Sigmoid colon (tissue), 7 donors: ENCODE data around the gene KLHL30. TPM values are rescaled to one million over a fixed set of nuclear protein-coding genes. Genes with fewer than 3 reads are reported as not detected.

Source experiments
- DNase-seq: peaks from one replicate; pipeline ENCODE4 v3.0.0-alpha.2; 2019
- H3K27ac ChIP-seq, 4 donors: fragments of 200-600 bp; sonication (generic); one replicate each; pipeline ENCODE4 v1.5.1; 2016 to 2019; ENCODE audit warnings: mild to moderate bottlenecking in 1 of 4
- H3K27me3 ChIP-seq, 3 donors: fragments of 200-600 bp; sonication (generic); one replicate each; pipeline ENCODE4 v1.5.1; 2019; ENCODE audit warnings: mild to moderate bottlenecking in 1 of 3
- H3K36me3 ChIP-seq, 4 donors: fragments of 200-600 bp; sonication (generic); one replicate each; pipeline ENCODE4 v1.5.1; 2016 to 2019
- H3K4me1 ChIP-seq, 4 donors: fragments of 200-600 bp; sonication (generic); one replicate each; pipeline ENCODE4 v1.5.1; 2017 to 2019
- H3K4me3 ChIP-seq, 4 donors: fragments of 200-600 bp; sonication (generic); one replicate each; pipeline ENCODE4 v1.5.1; 2017 to 2019; ENCODE audit warnings: mild to moderate bottlenecking in 2 of 4, moderate library complexity in 1 of 4
- H3K9me3 ChIP-seq, 4 donors: fragments of 200-600 bp in 3 of 4; sonication (generic) in 3 of 4; one replicate each; pipeline versions ENCODE4 v1.5.1 to v1.6.1; 2013 to 2019
- EP300 ChIP-seq, 4 donors: sonication (generic); formaldehyde crosslinking; IDR thresholded peaks; one replicate each; pipeline ENCODE4 v1.6.1; 2017; ENCODE audit warnings: antibody characterized with exemption in 4 of 4
- POLR2A ChIP-seq, 2 donors: fragments of 450-650 bp; IDR thresholded peaks; one replicate each; pipeline ENCODE4 v1.6.1; 2016; ENCODE audit warnings: antibody characterized with exemption in 2 of 2, mild to moderate bottlenecking in 2 of 2, moderate library complexity in 2 of 2
- POLR2AphosphoS5 ChIP-seq, 4 donors: sonication (generic); formaldehyde crosslinking; IDR thresholded peaks; one replicate each; pipeline ENCODE4 v1.6.1; 2017; ENCODE audit warnings: antibody characterized with exemption in 4 of 4
- WGBS, 2 donors: extraction: QIAGEN DNeasy Blood & Tissue Kit; methylation state at CpG; one replicate each; pipeline ENCODE4 v1.1.7; 2013; 5-methylcytosine and 5-hydroxymethylcytosine counted together
- intact Hi-C: fragments of 100-400 bp; cut with DNase I; formaldehyde crosslinking; loops from one replicate; pipeline ENCODE4 v1.15.1; 2023
- polyA plus RNA-seq, 3 donors: library from polyadenylated mRNA; stranded (reverse); fragments of 200-250 nt; gene quantifications; one replicate each; pipeline ENCODE4 v1.2.3, GENCODE V29; 2013
- total RNA-seq, 4 donors: library from RNA; depleted of rRNA; stranded (reverse); fragments of >200 nt; gene quantifications; one replicate each; pipeline ENCODE4 v1.1.0, GENCODE V29; 2016
- TF ChIP-seq, protein P1 (sequence below), 4 experiments: fragments of 450-650 bp in 3 of 4; fragments of 200-600 bp in 1 of 4; IDR thresholded peaks; one replicate each; pipeline ENCODE4 v1.5.1; 2016 to 2019; ENCODE audit warnings: antibody characterized with exemption in 4 of 4, mild to moderate bottlenecking in 3 of 4, moderate library complexity in 2 of 4
- donor health status: healthy with polysubstance abuse.
- donor health status: Bipolar disorder and iron deficiency.
- donor health status: healthy.

KLHL30 gene, protein sequence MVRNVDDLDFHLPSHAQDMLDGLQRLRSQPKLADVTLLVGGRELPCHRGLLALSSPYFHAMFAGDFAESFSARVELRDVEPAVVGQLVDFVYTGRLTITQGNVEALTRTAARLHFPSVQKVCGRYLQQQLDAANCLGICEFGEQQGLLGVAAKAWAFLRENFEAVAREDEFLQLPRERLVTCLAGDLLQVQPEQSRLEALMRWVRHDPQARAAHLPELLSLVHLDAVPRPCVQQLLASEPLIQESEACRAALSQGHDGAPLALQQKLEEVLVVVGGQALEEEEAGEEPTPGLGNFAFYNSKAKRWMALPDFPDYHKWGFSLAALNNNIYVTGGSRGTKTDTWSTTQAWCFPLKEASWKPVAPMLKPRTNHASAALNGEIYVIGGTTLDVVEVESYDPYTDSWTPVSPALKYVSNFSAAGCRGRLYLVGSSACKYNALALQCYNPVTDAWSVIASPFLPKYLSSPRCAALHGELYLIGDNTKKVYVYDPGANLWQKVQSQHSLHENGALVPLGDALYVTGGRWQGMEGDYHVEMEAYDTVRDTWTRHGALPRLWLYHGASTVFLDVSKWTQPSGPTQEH
- total RNA-seq: 1 to 10 TPM in 1 of 4 donors, under 1 TPM in 3; 0.49 to 3.6 (median 0.76) TPM
- polyA plus RNA-seq: under 1 TPM in 1 of 3 donors, not detected in 2; 0.19 TPM

DNA sequence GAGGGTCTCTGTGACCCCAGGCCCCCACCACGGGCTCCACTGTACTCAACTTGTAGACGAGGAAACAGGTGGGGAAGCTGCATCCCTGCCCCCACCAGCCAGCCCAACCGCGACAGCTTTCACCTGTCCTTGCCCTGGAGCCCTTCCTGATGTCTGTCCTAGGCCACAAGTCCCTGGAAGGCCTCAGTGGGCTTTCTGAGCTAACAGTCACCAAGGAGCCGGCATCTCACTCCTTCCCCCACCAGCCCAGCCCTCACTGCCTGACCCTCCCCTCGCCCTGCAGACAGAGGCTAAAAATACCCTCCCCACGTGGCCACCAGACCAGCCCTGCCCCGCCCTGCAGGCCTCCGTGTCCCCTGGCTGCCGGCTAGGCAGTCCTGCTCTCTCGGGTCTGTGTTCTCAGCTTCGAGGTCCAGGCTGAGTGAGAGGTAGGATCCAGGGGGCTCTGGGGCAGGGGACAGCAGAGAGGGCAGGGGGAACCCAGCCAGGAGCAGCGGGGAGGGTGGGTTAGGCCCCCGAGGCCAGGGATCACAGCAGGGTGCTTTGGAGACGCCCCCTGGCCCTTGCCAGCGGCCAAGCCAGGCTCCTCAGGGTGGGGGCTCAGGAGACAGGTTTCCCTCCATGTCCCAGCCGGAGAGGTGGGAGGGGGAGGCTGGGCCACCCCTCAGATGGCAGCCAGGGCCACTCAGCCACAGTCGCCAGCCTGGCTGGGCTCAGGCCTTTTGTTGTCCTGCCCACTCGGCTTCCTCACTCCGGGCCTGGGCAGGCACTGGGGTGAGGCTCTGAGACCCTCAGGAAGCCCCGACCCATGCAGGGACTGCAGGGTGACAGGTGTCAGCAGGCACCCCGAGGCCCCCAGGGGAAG, at the start of gene KLHL30:
KLHL30 (plus strand) TSS at position 338 of the 865 bp plus-strand sequence. CDS start 2,087 bp downstream, outside the sequence.
- WGBS, 2 donors: 48 to 66% methylated on average over 22 of the region's 22 CpGs
- TF ChIP-seq, protein P1, sequence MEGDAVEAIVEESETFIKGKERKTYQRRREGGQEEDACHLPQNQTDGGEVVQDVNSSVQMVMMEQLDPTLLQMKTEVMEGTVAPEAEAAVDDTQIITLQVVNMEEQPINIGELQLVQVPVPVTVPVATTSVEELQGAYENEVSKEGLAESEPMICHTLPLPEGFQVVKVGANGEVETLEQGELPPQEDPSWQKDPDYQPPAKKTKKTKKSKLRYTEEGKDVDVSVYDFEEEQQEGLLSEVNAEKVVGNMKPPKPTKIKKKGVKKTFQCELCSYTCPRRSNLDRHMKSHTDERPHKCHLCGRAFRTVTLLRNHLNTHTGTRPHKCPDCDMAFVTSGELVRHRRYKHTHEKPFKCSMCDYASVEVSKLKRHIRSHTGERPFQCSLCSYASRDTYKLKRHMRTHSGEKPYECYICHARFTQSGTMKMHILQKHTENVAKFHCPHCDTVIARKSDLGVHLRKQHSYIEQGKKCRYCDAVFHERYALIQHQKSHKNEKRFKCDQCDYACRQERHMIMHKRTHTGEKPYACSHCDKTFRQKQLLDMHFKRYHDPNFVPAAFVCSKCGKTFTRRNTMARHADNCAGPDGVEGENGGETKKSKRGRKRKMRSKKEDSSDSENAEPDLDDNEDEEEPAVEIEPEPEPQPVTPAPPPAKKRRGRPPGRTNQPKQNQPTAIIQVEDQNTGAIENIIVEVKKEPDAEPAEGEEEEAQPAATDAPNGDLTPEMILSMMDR (IDR thresholded peaks at IDR 0.05): no peak
- TF ChIP-seq POLR2A (IDR thresholded peaks at IDR 0.05) (no peak), POLR2AphosphoS5 (IDR thresholded peaks at IDR 0.05) (no peak), EP300 (IDR thresholded peaks at IDR 0.05) (no peak)
- Histone ChIP-seq H3K4me3 (peak within 1 kb of the TSS in 3 of 4 donors; percentile 4 to 38 (median 20)), H3K9me3 (no peaks in the 10 kb centered on the region), H3K36me3 (no peaks in the 10 kb centered on the region), H3K27ac (peak within 1 kb of the TSS in 2 of 4 donors; percentile 27 to 29), H3K27me3 (no peaks in the 10 kb centered on the region), H3K4me1 (peaks cover 0 to 31% (median 25%) of the 10 kb centered on the region in 4 donors)
- intact Hi-C loops: no loop called here
- DNase-seq: no peak

DNA sequence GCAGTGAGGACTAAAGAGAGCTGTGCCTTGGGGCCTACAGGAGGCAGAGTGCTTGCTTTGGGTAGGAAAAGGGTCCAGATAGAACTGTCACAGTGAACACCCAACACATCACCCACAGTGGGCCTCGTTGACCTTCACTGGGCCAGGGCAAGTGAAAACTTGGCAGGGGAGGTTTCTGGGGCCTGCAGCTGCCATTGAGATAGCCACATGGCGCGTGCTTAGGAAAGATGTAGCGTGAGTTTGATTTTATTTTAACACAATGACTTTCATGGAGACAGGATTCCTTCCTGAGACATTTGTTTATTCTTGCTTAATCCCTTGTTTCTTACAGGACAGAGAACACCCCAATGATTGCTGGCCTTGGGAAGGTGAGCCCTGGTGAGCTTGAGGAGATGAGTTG, 47.6 kb upstream of the KLHL30 start:
- intact Hi-C loops: no loop called here
- no peak for TF ChIP-seq POLR2A (IDR thresholded peaks at IDR 0.05)
- no peak for TF ChIP-seq POLR2AphosphoS5 (IDR thresholded peaks at IDR 0.05)
- TF ChIP-seq, protein P1 (IDR thresholded peaks at IDR 0.05): no peak
- TF ChIP-seq EP300 (IDR thresholded peaks at IDR 0.05): no peak
- Histone ChIP-seq H3K27me3 (no peaks in the 10 kb centered on the region), H3K9me3 (no peaks in the 10 kb centered on the region), H3K36me3 (peaks cover 0 to under 1% (median 0%) of the 10 kb centered on the region in 4 donors), H3K4me1 (no peaks in the 10 kb centered on the region), H3K27ac (no peak overlapping the region), H3K4me3 (no peak overlapping the region)
- 94 to 95% methylated on average over 4 of the region's 4 CpGs for WGBS, 2 donors
- no peak for DNase-seq

DNA sequence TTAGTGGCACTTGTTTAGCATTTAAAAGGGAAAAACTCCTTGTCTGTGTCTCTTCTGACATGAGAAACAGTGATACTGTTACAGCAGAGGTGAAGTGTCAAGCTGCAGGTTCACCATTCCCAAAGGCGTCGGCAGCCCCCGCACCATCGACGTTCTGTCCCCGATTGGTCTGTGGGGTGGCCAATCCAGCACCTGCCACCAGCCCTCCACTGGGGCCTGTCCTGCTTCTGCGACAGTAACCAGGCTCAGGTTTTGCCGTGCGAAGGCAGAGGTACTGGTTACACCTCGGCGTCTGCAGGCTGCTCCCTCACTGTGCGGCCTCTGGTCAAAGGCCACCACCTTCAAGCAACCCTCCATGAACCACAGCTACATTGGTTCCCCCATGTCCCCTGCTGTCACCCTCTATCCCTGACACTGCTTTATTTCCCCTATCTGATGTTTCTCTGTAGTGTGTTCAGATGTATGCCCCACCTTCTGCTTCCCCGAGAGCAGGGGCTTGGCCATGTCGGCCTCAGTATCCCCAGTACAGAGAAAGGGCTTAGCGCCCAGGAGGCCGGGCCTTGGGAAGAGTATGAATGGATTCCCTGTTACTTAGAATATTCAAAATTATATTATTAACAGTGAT, 46.9 kb upstream of the KLHL30 start:
- WGBS, 2 donors: 94 to 95% methylated on average over 16 of the region's 16 CpGs
- TF ChIP-seq POLR2A (IDR thresholded peaks at IDR 0.05) (no peak), POLR2AphosphoS5 (IDR thresholded peaks at IDR 0.05) (no peak), EP300 (IDR thresholded peaks at IDR 0.05) (no peak)
- TF ChIP-seq, protein P1 (IDR thresholded peaks at IDR 0.05): no peak
- Histone ChIP-seq H3K4me1 (no peaks in the 10 kb centered on the region), H3K27me3 (no peaks in the 10 kb centered on the region), H3K27ac (no peak overlapping the region), H3K4me3 (no peak overlapping the region), H3K9me3 (no peaks in the 10 kb centered on the region), H3K36me3 (no peaks in the 10 kb centered on the region)
- intact Hi-C loops: no loop called here
- no peak for DNase-seq

DNA sequence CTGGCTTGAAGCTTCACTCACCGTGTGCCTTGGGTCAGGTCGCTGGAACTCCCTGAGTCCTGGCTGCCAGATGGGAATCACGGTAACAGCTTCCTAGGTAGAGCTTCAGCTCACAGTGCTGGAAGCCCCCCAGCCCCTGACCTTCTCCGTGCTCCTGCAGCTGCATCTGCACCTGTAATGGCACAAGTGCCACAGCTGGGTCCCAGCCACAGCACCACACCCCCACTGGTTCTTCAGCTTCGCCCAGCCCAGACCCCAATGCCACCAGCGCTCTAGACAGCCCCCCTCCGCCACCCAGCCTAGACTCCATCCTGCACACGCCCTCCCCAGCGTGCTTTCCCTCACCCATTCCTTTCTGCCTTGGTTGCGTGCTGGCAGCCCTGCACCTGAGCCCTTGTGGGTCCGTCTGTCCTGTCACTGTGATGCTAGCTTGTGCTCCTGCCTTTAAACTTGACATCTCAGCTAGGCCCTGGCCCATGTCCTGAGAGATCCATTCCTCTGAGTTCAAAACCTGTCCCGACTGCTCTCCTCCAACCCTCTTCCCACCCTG, 45.9 kb upstream of the KLHL30 start:
- H3K27ac ChIP-seq: no peak overlapping the region
- intact Hi-C loops: no loop called here
- no peaks in the 10 kb centered on the region for H3K36me3 ChIP-seq
- H3K4me1 ChIP-seq: no peaks in the 10 kb centered on the region
- TF ChIP-seq POLR2AphosphoS5 (IDR thresholded peaks at IDR 0.05): no peak
- no peak for TF ChIP-seq EP300 (IDR thresholded peaks at IDR 0.05)
- no peak for TF ChIP-seq POLR2A (IDR thresholded peaks at IDR 0.05)
- TF ChIP-seq, protein P1 (IDR thresholded peaks at IDR 0.05): no peak
- 95 to 96% methylated on average over 12 of the region's 12 CpGs for WGBS, 2 donors
- H3K9me3 ChIP-seq: no peaks in the 10 kb centered on the region
- no peak for DNase-seq
- H3K4me3 ChIP-seq: no peak overlapping the region
- no peaks in the 10 kb centered on the region for H3K27me3 ChIP-seq
